OCI-LY1 (cell line): ENCODE data around the gene MCM6.

Experiments used
- EZH2 ChIP-seq: fragments of 200-600 bp; sonication (generic), shearing (Covaris generic); IDR thresholded peaks from 2 replicates; pipeline ENCODE4 v1.8.0; 2017; ENCODE audit warnings: borderline replicate concordance, mixed run types, mild to moderate bottlenecking, antibody characterized with exemption, low read length, moderate library complexity, mixed read lengths
- TF ChIP-seq, protein P1 (sequence below): fragments of 200-600 bp; sonication (generic), shearing (Covaris generic); IDR thresholded peaks from 2 replicates; pipeline ENCODE4 v1.5.1; 2017; ENCODE audit warnings: mild to moderate bottlenecking, antibody characterized with exemption, low read length, moderate library complexity, mixed read lengths

DNA sequence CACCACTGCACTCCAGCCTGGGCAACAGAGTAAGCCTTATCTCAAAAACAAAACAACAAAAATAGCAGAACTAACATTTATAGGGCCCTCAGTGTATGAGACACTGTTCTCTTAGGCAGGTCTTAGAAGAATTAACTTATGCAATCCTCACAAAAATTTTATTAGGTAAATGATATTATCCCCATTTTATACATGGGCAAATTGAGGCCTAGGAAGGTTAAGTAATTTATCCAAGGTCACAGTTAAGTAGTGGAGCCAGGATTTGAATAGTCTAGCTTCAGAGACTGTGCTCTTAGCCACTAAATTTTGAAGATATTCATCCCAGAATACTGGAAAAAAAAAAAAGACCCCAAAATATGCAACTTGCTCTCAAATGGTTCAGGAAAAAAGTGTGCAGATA, 22.8 kb downstream of the MCM6 start:
- TF ChIP-seq, protein P1, sequence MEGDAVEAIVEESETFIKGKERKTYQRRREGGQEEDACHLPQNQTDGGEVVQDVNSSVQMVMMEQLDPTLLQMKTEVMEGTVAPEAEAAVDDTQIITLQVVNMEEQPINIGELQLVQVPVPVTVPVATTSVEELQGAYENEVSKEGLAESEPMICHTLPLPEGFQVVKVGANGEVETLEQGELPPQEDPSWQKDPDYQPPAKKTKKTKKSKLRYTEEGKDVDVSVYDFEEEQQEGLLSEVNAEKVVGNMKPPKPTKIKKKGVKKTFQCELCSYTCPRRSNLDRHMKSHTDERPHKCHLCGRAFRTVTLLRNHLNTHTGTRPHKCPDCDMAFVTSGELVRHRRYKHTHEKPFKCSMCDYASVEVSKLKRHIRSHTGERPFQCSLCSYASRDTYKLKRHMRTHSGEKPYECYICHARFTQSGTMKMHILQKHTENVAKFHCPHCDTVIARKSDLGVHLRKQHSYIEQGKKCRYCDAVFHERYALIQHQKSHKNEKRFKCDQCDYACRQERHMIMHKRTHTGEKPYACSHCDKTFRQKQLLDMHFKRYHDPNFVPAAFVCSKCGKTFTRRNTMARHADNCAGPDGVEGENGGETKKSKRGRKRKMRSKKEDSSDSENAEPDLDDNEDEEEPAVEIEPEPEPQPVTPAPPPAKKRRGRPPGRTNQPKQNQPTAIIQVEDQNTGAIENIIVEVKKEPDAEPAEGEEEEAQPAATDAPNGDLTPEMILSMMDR = no peak
- TF ChIP-seq EZH2 = no peak
